GM20431 (cell line): Measurements from ENCODE around the gene RACK1.
"Not testable (repeated sequence)": the region's sequence is repeated elsewhere in the genome, so short reads cannot be mapped to it uniquely, and the experiment has no call there.

Source experiments
- in situ Hi-C: fragments of 300-500 bp; cut with MseI, MboI; formaldehyde crosslinking; loops from one replicate; pipeline ENCODE4 v1.15.0; 2020; ENCODE audit warnings: low sequenced_read_pairs; ENCODE audit not compliant: unreplicated experiment

RACK1 gene

DNA sequence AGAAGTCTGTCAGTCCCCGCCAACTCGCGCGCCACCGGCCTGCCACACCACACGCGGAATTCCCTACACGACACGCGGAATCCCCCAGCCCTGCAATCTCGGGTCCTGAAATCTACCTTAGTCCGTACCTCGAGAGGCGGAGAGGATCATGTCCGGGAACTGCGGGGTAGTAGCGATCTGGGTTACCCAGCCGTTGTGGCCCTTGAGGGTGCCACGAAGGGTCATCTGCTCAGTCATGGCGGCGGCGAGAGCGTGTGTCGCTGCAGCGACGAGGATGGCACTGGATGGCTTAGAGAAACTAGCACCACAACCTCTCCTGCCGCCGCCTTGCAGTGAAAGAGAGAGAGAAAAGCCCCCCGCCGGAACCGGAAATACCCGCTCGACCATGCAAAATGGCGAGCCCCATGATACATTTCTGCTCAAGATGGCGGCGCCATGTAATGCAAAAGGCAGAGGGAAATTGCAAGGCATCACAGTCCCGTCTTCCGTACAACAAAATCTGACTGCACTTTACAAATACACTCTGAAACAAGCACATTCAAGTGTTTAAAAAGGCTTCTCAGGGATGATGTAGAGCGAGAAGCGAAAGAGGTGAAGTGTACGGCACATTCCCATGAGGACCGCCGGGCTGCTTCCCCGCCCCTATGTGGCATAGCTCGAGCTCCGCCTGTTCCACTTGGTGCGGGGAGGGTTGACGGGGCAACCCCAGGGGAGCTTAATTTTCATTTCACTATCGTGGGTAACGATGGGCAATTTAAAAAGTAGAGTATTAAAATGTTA, at the start of gene RACK1:
RACK1 (minus strand) TSS at position 343 of the 780 bp plus-strand sequence; CDS start at position 237, 106 bp downstream.
- in situ Hi-C loops = no loop called here

DNA sequence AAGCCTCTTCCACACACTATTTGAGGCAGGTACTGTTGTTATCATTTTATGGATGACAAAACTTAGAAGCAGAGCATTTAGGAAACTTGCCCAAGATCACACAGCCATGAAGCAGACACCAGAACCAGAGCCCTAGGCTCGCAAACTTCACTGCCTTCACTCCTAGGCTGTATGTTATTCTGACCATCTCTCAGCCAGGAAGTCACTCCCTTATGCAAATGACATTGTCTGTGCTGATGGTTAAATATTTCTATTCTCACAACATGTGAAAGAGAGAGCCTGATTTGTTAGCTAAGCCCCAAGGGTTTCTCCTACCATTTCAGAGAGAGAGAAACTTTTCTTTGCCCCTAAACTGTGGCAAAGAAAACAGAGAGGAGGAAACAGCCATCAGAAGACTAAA, 43.6 kb upstream of the RACK1 start:
- in situ Hi-C loops = not testable (repeated sequence)

DNA sequence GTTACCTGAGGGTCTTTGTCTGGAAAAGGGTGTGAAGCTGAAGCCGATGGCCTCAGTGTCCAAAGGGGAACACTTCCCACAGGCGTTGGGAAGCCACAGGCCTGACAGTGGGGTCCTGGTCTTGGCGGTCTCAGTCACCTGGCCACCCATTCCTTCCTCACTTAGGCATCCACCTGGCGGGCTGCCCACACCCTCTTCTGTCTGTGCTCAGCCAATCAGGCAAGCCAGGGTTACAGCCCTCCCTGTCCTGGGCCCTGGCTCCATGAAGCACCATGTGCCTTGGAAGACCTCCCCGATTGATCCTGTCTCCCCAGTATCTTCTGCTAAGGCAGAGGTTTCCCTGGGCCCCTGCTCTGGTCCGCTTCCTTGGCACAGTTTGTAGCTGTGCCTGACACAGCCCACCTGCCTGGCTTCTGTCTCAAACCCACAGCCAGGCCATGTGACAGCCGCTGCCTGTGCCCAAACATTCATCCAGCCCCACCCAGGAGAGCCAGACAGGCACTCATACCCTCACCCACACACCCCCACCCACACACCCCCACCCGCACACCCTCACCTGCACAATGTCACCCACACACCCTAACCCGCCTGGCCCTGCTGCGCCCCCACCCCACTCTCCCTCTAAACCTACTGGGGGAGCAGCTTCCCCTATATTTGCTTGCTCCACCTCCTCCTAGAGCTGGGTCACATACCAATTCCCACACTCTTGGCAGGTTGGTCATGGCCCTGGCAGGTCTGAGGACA, 42.4 kb upstream of the RACK1 start:
- in situ Hi-C loops = not testable (repeated sequence)

- in situ Hi-C loops = not testable (repeated sequence)
These were observed 40.4 kb upstream of the RACK1 start for GRCh38 chr5:181283841-181284755.

- in situ Hi-C loops = no loop called here
These were observed 39.6 kb upstream of the RACK1 start for GRCh38 chr5:181283347-181283746.

- in situ Hi-C loops = no loop called here
These were observed 39.2 kb upstream of the RACK1 start for GRCh38 chr5:181282874-181283273.

DNA sequence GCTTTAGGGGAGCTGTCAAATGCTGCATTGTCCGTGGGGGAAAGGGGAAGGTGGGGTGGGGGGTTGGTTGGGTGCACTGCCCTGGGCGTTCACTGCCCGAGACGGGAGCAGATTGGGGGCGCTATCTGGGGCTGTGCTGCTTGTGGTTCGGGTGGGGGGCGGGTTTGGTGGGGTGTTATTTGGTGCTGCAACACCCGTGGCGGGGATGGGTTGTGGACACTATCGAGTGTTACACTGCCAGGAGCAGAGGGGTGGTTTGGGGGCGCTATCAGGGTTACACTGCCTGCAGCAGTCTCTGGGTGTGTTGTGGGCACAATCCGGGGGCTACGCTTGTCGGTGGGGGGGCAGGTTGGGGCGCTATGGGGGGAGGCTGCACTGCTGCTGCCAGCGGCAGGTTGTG, 38.7 kb upstream of the RACK1 start:
- in situ Hi-C loops = not testable (repeated sequence)

GRCh38 chr5:181281984-181282316, 38.2 kb upstream of the RACK1 start:
- in situ Hi-C loops = no loop called here

DNA sequence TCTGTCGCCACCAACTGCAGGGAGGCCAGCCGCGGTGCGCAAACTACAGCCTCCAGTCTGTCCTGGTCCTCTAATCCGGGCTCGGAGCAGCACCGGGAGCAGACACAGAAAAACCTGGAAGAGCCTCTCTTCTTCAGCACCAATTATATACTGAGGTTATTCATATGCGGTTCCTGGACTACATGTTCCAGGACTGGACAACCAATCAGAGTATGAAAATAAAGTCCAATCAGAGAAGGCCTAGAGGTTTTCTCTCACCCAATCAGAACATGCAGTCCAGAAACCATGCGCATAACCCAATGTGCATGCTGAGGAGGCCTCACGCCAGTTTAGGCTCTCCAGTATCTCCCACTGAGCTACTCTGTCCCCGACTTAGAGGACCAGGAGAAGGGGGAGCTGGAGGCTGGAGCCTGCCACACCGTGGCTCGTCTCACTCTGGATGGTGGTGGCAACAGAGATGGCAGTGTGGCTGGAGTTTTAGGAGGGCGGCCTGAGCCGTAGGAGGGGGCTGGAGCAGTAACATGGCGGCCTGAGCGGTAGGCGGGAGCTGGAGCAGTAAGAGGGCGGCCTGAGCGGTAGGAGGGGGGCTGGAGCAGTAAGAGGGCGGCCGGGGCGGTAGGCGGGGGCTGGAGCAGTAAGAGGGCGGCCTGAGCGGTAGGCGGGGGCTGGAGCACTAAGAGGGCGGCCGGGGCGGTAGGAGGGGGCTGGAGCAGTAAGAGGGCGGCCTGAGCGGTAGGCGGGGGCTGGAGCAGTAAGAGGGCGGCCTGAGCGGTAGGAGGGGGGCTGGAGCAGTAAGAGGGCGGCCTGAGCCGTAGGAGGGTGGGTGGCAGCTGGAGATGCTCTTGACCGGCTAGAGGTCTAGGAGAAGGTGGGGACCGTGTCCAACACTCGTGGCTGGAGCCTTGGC, 37.6 kb upstream of the RACK1 start:
- in situ Hi-C loops = no loop called here

DNA sequence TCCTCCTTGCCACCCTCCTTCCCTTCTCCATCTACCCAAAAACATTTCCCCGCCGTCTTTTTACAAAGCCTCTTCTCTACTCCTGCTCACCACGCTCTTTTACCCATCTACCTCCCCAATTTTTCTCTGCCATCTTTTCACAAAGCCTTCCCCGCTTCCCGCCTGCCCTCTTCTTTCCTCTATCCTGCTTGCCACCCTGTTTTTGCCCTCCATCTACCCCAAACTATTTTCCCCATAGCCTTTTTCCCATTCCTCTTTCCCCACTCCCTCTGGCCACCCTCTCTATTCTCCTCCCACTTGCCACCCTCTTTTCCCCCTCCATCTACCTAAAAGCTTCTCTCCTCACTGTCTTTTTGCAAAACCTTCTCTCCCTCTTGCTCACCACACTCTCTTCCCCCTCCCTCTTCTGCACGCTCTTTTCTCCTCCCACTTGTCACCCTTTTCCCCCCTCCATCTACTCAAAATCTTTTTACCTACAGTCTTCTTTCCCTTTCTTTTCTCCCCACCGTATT, 36.6 kb upstream of the RACK1 start:
- in situ Hi-C loops = no loop called here

DNA sequence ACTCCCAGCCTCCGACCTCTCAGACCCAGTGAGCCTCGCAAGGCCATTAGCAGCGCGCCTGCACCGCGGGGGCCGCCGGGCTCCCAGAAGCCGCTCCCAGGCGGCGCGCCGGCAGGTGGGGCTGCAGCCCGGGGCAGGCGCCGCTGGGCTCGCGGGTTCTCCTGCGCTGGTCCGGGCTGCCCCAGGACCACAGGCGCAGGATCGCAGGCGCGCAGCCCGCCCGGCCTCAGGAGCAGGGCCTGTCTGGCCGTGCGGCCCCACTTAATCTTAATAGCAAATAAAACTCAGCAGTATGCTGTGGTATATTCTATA, 29.7 kb upstream of the RACK1 start:
- in situ Hi-C loops = not testable (repeated sequence)

GRCh38 chr5:181271081-181271480, 27.4 kb upstream of the RACK1 start:
- in situ Hi-C loops = no loop called here

DNA sequence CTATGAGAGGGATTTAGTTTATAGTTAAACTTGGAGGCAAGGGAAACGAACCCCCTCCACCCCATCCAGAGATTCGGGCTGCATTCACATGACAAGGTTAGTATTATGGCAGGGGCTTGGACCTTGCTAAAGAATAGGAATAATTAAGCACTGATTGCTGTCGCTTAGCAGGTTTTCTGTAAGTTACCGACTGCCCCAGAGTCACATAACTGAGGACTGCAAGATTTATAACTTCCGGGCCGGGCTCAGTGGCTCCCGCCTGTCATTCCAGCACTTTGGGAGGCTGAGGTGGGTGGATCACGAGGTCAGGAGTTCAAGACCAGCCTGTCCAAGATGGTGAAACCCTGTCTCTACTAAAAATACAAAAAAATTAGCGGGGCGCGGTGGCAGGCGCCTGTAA, 24.2 kb upstream of the RACK1 start:
- in situ Hi-C loops = not testable (repeated sequence)

- in situ Hi-C loops = not testable (repeated sequence)
These were observed 23.7 kb upstream of the RACK1 start for GRCh38 chr5:181267291-181267904.

DNA sequence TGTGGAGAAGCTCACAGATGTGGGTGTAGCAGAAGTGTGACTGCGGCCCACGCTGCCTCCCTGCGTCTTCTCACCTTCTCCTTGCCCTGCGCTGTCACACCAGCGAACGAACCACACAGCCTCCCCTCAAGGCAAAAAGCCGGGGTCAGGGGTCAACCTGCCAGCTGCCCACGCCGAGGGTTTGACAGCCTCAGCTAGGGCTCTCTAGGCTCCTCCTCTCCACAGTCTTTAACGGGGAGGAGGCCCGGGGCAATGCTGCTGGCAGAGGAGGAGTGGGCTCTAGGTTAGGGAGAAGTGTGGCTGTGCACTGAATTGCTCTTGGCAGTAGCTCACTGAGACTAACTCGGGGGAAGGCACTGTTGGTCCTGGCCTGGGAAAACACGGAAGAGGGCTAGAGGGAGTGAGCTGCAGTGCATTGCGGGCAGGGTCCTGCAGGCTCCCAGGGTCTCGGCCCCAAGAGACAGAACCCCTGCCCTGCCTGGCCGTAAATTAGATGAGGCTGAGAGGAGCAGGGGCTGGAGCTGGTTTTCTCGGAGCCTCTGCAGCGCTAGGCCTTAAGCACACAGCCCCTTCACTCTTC, 21.5 kb upstream of the RACK1 start:
- in situ Hi-C loops = no loop called here

GRCh38 chr5:181263633-181264032, 19.9 kb upstream of the RACK1 start:
- in situ Hi-C loops = no loop called here

DNA sequence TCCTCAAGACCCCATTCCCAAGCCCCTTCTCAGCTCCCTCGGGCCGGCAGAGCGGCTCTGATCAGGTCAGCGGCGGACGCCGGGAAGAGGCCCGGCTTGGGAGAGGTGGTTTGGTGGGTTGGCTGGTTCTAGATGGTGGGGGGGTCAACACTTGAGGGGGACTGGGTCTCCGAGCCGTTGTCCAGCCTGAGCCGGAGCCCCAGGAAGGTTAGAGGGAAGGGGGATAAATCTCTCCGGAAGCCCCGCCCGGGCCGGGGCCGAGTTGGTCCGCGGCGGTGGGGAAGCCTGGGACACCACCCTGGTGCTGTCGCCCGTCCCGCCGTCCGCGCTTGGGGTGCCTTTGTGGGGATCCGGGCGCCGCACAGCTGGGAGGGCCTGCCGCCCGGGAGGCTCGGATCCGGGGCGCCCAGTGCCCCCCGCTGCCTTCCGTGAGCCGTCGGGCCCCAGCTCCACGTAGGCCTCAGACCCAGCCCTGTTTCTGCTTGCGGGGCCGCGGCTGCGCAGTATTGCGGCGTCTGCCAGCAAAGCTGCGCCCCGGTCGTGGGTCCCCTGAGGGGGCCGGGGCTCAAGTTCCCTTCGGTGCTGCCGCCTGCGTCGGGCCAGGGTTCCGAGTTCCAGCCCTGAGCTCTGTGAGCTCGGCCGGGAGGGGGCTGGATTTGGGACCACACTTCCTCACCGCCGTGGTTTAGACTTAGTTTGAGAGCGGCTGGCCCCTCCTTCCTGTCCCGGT, 17.8 kb upstream of the RACK1 start:
- in situ Hi-C loops = no loop called here

DNA sequence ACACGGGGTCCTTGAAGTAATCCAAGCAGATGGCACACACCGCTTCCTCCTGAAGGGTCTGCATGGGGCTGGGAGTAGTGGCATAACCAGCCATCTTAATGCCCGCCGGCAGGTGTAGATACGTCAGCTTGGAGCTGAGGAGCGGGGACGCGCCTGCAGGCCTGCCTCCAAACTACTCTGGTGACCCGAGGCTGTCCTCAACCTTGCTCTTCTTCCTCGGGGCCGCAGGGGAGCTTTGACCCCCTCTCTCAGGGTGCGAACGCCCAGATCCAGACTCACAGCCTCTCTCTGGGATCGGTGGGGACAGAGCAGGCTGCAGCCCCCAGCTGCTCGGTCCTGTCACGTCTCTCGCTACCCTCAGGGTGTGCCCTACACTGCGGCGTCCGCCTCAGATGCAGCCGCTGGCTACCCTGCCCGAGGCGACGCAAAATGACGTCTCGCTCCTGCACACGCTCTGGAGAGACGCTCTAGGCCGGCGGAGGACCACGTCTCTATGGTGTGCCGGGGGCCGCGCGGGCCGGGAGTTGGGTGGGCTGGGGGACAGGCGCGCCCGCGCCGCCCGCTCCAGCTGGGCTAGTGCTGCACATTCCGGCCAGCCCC, 17.1 kb upstream of the RACK1 start, which contains the start of gene TRIM52:
TRIM52 (minus strand) TSS at position 424 of the 600 bp plus-strand sequence; CDS start at position 94, 330 bp downstream.
- in situ Hi-C loops = no loop called here
